GM21737 (cell line): ENCODE measurements around the gene ARHGEF33.

ENCODE experiments used
- ATAC-seq: cut with Tn5 transposase; IDR thresholded peaks from one replicate; pipeline ENCODE4 v1.9.1; 2021; ENCODE audit warnings: mild to moderate bottlenecking, moderate library complexity; ENCODE audit not compliant: unreplicated experiment

The ARHGEF33 gene

GRCh38 chr2:38889575-38889974 lies at the start of gene ARHGEF33:
Gene ARHGEF33, plus strand, starts transcription at chr2:38889875. Its CDS starts 29,573 bp downstream, at chr2:38919448.
- ATAC-seq, result no peak

- peak; percentile 85 for ATAC-seq
Measured at GRCh38 chr2:38850045-38850444, 39.6 kb upstream of the ARHGEF33 start.

DNA sequence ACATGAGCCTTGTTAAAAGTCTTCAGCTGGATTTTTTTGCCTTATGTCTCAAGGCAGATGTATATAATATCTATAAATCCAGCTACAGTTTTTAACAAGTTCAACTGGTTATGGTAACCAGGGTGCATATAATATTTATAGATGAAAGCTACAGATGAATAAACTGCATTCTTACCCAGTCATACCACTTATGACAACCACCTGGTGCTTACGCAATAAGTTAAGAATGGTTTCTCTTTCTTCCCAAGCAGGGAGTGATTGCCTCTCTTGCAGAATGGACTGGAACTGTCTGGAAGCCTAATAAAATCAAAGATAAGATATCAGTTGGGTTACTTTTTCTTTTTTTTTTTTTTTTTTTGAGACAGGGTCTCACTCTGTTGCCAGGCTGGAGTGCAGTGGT lies 33.5 kb upstream of the ARHGEF33 start:
- ATAC-seq, result no peak

- ATAC-seq, result no peak
Measured at GRCh38 chr2:38862476-38862875, 27.2 kb upstream of the ARHGEF33 start.

DNA sequence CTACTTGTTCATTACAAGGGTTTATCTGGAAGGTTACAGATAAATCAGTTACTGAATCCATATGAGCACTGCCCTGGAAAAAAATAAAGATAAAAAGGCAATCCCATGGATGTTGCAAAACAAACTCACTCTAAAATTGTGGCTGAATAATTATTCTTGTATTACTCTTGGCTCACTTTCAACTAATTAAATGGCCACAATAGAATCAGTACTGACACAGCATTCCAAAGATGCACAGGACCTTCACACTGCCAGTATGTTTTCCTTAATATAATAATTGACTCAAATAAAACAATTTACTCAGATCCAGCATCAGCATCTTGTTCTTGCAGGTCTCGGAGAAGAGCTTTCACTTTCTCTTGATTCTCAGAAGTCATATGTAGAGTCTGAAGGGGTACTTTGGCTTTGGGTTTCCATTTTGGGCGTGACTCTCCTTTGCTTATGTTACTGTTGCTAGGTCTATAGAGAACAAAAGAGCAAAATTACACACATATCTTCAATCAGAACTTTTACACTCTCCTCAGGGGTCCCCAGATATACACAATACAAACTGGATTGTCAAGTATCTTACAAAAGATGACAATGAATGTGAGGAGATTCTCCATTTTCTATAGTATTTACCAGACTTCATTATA lies 26.5 kb upstream of the ARHGEF33 start:
- ATAC-seq, result no peak

GRCh38 chr2:38866773-38867443 lies 22.8 kb upstream of the ARHGEF33 start:
- ATAC-seq, result no peak

- no peak for ATAC-seq
Measured at GRCh38 chr2:38871432-38871831, 18.2 kb upstream of the ARHGEF33 start.

GRCh38 chr2:38873763-38874162 lies 15.9 kb upstream of the ARHGEF33 start:
- no peak for ATAC-seq

DNA sequence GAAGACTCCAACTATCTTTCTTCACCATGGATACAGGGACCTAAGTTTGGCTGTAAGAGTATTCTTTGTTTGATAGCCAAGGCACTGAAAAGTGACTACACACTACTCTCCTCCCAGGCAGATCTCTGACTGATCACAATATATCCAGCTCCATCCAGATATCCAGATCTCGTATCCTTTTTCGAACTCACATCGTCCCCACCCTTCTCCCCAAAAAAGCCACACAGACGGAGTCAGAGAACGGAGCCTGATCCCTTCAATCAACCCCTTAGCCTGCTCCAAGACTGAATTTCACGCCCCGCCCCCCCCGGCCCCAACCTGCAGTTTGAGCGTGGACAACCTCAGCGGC lies 14.5 kb upstream of the ARHGEF33 start:
- no peak for ATAC-seq

DNA sequence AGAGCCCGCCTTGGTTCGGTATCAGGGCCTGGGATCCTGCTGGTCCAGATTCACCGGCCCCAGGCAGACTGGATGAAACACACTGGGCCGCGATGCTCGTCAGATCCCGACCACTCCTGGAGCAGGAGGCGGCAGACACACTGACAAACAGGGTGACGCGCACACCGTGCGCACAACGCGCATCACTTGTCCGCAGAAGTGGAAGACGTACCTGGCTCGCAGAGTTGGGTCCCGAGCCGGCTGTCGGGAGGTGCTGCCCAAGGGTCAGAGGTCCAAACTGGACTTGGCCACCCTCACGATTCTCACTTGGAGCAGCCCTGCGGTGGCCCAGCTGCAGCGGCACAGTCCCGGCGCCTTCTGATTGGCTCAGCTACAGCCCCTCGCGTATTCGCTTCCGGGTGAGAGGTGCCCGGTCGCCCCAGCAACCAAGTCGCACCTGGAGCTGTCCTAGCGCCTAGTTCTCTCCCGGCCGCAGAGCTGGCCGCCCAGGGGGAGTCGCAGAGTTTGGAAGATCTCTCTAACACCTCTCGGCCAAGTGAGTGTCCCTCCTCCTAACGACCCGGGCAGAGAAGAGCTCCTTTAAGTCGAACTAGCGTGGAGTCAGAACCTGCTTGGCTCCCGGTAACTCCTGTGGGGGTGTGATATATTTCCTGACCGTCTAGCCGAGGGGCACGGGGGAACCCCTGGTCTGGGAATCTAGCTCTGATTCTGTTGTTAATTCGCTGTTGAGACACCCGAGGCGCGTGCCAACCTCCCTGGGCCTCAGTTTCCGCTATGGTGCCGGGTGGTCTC lies 13.9 kb upstream of the ARHGEF33 start, which contains the start of the genes DHX57 and MORN2:
DHX57 (minus strand) TSS at position 359 of the 792 bp plus-strand sequence. CDS start 7,529 bp downstream, outside the sequence.
MORN2 (plus strand) TSS at position 401 of the 792 bp plus-strand sequence.
- peak; percentile 100 for ATAC-seq

- ATAC-seq, result no peak
Measured at GRCh38 chr2:38876407-38876806, 13.3 kb upstream of the ARHGEF33 start.

- ATAC-seq, result no peak
Measured at GRCh38 chr2:38886063-38886462, 3.6 kb upstream of the ARHGEF33 start.

- ATAC-seq, result no peak
Measured at GRCh38 chr2:38887347-38887746, 2.3 kb upstream of the ARHGEF33 start.

DNA sequence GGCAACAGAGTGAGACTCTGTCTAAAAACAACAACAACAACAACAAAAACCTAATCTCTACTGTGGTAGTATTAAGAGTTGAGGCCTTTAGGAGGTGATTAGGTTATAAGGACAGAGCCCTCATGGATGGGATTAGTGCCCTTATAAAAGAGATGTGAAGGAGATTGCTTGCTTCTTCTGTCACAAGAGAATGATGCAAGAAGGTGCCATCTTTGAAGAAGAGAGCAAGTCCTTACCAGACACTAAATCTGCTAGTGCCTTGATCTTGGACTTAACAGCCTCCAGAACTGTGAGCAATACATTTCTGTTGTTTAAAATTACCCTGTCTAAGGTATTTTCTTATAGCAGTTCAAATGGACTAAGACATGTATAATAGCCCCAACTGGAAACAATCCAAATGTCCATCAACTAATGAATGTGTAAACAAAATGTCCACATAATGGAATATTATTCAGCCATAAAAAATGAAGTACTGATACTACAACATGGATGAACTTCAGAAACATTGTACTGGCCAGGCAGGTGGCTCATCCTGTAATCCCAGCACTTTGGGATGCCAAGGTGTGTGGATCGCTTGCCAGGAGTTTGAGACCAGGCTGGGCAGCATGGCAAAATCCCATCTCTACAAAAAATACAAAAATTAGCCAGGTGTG lies 1.6 kb upstream of the ARHGEF33 start:
- ATAC-seq, result no peak

DNA sequence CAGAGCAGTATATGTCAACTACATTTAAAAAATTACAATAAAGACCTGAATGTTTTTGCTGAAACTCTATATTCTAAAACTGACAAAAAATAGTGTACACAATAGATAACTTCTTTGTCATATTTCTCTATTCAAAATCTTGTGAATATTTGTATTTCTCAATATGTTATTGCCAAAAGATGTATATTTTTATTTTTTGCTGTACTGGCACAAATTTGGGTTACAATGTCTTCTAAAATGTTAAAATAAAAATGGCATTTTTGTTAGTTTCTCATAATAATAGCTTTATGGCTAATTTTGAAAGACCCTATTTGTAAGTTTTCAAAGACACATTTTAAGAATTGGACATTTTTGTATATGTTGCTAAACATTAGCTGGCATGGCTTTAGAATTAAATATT lies 630 bp upstream of the ARHGEF33 start:
- ATAC-seq, result no peak

DNA sequence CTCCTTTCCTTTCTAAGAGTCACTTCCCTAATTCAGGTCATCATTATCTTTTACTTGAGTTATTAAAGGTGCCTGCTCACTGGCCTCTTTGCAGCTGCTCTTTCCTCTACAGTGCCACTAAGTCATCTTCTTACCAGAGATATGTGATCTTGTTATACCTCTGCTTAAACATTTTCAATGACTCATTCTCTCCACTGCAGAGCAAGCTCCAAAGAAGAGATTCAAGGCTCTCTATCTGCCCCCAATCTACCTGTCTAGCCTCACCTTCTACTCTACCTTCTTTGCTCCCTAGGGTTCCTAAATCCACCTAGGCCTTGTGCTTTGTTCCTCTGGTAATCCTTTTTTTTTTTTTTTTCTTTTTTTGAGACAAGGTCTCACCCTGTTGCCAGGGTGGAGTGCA lies 3.1 kb downstream of the ARHGEF33 start:
- no peak for ATAC-seq

GRCh38 chr2:38898256-38898655 lies 8.6 kb downstream of the ARHGEF33 start:
- no peak for ATAC-seq

GRCh38 chr2:38900726-38901125 lies 11.1 kb downstream of the ARHGEF33 start:
- no peak for ATAC-seq

DNA sequence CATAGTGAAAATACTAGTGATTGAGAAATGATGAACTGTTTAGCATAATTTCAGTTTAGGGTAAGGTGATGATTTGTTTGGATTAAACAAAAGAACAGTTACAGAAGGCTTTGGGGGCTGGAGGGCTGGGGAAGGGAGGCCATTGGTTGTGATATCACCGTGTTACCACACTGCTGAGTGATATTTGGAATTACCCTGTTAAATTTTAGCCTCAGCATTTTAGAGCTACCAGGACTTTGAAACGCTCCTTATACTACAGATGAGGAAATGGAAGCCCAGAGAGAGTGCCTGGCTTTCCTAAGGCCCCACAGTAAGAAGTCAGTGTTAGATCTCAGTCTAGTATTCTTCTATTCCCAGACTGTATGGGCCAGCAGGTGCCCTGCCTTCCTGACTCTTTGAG lies 15.6 kb downstream of the ARHGEF33 start:
- ATAC-seq, result no peak

DNA sequence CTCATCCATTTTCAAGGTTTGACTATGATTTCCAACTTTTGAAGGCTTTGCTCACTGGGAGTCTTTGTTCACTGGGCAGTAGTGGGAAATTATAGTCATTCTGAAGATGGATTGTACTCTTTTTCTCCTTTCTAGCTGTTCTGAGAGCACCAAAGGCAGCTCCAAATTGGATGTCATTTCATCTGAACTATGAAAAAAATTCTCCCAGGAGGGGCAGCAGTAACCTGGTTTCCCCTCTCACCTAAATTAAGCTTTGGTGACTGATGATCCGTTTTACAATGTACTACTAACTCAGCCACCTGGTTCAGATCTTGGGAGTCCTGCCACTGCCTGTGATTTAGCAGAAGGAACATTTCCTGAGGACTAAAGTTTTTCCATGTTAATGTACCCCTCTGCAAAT lies 17.6 kb downstream of the ARHGEF33 start:
- no peak for ATAC-seq
